D721Med (cell line): Measurements from ENCODE around the gene MAMDC4.
"Not testable (repeated sequence)": the region's sequence is repeated elsewhere in the genome, so short reads cannot be mapped to it uniquely, and the experiment has no call there.

ENCODE experiments used
- DNase-seq: peaks from one replicate; pipeline ENCODE4 v3.0.0; 2011; ENCODE audit warnings: low spot score; ENCODE audit not compliant: insufficient read length
- FAIRE-seq: peaks from 2 replicates; lab custom pipeline; 2011; peaks lifted over from hg19 to GRCh38; lab: Jason Lieb, UNC
- CTCF ChIP-seq: IDR thresholded peaks from 2 replicates; pipeline ENCODE4 v1.5.1; 2012; ENCODE audit warnings: mild to moderate bottlenecking, control low read depth; ENCODE audit not compliant: insufficient read depth; ENCODE audit errors: missing control alignments

The MAMDC4 gene

DNA sequence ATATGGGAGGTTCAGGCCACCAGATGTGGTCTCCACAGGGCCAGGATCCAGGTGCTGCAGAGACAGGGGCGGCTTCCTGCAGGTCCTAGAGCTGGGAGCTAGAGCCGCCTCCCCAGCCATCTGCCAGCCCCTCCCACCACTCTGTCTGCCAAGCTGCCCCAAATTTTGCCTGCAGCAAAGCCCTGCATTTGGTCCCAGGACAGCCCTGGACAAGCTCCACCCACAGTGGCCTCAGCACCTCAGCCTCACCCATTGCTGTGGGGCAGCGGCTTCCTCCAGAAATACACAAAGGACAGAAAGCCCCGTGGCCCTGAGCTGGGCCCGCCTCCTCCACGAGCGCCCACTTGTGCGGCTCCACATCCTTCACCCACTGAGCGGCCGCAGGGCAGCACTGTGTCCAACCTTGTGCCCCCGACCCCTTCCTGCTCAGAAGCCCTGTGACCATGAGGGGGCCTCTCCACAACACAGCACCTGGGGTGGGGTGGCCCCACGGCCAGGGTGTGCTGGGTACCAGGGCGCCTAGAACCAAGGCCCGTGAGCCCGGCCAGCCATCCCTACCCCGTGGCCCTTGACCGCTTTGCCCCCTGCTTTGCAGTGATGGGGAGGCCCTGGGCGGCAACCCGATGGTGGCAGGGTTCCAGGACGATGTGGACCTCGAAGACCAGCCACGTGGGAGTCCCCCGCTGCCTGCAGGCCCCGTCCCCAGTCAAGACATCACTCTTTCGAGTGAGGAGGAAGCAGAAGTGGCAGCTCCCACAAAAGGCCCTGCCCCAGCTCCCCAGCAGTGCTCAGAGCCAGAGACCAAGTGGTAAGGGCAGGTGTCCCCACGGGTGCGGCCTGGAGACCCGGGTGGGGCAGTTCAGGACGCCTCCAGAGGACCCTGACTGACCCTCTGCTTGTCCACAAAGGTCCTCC is 13.6 kb upstream of the MAMDC4 start:
- no peak for TF ChIP-seq CTCF
- no peak for FAIRE-seq
- DNase-seq: no peak

DNA sequence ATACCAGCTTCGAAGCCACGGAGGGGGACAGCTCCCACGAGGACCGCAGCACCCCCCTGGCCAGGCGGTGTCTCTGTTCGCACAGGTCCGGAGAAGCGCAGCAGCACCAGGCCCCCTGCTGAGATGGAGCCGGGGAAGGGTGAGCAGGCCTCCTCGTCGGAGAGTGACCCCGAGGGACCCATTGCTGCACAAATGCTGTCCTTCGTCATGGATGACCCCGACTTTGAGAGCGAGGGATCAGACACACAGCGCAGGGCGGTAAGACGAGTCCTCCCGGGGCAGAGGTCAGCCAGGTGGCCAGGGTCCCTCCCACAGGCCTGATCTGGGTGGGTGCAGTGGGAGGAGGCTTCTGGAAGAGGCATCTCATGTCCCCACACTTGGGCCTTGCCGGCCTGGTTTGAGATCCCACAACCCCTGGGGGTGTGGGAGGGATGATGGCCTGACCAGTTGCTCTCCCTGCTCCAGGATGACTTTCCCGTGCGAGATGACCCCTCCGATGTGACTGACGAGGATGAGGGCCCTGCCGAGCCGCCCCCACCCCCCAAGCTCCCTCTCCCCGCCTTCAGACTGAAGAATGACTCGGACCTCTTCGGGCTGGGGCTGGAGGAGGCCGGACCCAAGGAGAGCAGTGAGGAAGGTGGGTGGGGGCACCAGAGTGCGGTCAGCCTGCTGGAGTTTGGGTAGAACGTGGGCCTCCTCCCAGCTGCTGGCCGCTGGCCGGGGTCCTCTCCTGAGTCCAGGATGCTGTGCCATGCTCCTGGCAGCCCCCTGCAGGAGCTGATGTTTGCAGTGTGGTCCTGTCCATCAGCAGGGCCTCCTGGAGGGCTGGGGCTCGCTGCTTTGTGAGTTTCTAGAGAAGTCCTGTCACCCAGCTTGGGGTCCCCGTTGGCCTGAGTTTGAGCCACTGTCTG is 12.7 kb upstream of the MAMDC4 start:
- no peak for TF ChIP-seq CTCF
- DNase-seq (no peak), FAIRE-seq (no peak)

- no peak for TF ChIP-seq CTCF
- no peak for FAIRE-seq
- no peak for DNase-seq
Measured at GRCh38 chr9:136840140-136840876, 11.8 kb upstream of the MAMDC4 start.

GRCh38 chr9:136840877-136841645 is 11.1 kb upstream of the MAMDC4 start:
- TF ChIP-seq CTCF: no peak
- no peak for FAIRE-seq
- no peak for DNase-seq

DNA sequence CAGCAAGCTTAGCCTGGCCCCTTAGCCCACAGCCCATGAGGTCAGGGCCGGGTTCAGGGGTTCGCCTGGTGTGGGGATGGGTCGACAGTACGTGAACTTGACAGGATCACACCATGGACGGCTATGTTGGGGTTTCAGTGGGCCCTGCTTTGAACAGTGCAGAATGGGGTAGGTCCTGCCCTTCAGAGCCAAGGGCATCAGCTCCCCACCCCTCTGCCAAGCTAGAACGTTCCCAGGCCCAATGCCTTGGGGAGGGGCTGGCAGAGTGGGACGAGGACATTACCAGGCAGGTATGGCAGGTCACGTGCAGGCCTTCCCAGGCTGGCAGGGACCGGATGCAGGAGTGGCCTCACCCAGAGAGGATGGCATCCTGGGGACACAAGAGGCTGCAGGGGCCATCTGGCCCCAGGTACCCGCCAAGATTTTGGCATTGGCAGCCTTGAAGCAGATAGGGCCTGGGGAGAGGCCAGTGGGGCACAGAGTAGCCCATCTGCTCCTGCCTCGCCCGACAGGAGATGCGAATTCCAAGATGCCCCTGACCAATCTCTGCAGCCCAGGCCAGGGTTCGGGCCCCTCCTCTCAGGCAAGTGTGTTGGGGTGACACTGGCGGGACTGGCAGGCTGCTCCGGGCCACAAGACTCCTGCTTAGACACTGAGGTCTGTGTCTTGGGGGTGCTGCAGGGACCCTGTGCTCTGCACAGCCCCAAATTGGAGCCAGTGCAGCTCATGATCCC is 10.3 kb upstream of the MAMDC4 start:
- DNase-seq, FAIRE-seq: not testable (repeated sequence)

- TF ChIP-seq CTCF: peak; percentile 66
- peak; percentile 60 for DNase-seq
- not testable (repeated sequence) for FAIRE-seq
Measured at GRCh38 chr9:136842380-136842948, 9.7 kb upstream of the MAMDC4 start, which contains the start of gene AJM1. TSS of gene AJM1 (plus strand) at chr9:136842478. CDS start at chr9:136844415, 1,937 bp downstream.

DNA sequence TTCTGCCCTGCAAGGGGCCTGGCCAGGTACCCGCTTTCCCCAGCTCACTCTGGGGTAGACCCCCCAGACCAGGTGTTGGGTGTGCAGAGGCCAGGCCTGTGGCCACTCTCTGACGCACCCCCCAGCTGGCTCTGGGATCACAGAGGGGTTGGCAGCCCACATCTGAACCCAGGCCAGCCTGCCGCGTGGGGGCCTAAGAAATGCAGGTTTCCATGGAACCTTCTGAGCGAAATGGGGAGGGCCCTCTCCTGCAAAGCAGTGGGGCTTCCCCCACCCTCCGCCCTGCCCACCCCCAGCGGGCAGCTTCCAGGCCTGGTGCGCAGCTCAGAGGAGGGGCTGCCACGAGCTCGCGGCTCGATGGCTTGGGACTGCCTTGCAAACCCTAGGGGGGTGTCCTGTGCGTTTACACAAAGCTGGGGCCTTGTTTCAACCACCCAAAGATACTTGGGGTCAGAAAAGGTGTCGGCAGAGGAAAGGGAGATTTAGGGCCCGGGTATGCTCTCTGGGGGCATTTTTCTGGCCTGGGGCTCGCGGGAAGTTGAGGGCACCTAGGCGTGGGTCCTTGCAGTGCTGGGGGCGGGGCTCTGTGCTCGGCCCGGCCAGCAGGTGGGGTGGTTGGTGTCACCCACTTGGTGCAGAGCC is 8.9 kb upstream of the MAMDC4 start:
- not testable (repeated sequence) for DNase-seq, FAIRE-seq
